Naive thymus-derived CD4-positive, alpha-beta T cell (primary cell): Measurements from ENCODE around the gene CTTNBP2. TPM values are rescaled to one million over a fixed set of nuclear protein-coding genes. Genes with fewer than 3 reads are reported as not detected.

Experiments used
- ATAC-seq: fragments of 150-1000 bp; cut with Tn5 transposase; 2 replicates; pipeline ENCODE4 v1.10.0; 2021; ENCODE audit warnings: mild to moderate bottlenecking, moderate library complexity
- CTCF ChIA-PET: fragments of 350-600 bp; sonication (Branson Sonifier 250); formaldehyde crosslinking; loops from one replicate; lab custom pipeline; 2021; ENCODE audit warnings: antibody characterized with exemption; lab: Charles Lee
- POLR2A ChIA-PET: fragments of 350-600 bp; sonication (Branson Sonifier 250); formaldehyde crosslinking; loops from one replicate; lab custom pipeline; 2021; ENCODE audit warnings: antibody characterized with exemption, inconsistent platforms; lab: Charles Lee
- DNase-seq, 9 donors: peaks; one replicate each; pipeline versions ENCODE4 v3.0.0 to v3.0.0-alpha.2; 2020 to 2022; ENCODE audit warnings: mixed read lengths in 1 of 9
- H3K27ac ChIP-seq: one replicate; pipeline ENCODE4 v1.7.0; 2013; ENCODE audit warnings: mild to moderate bottlenecking, low read depth, low read length, moderate library complexity
- H3K27me3 ChIP-seq, 2 donors: one replicate each; pipeline ENCODE4 v1.7.0; 2013; ENCODE audit warnings: low read length in 2 of 2, mild to moderate bottlenecking in 2 of 2, moderate library complexity in 2 of 2; ENCODE audit not compliant: control insufficient read depth in 2 of 2, insufficient read depth in 2 of 2
- H3K36me3 ChIP-seq, 3 experiments: 1 replicate in 2 of 3; 2 replicates in 1 of 3; pipeline ENCODE4 v1.7.0; 2013; ENCODE audit warnings: low read length in 3 of 3, mild to moderate bottlenecking in 3 of 3, moderate library complexity in 1 of 3; ENCODE audit not compliant: insufficient read depth in 3 of 3, control insufficient read depth in 2 of 3
- H3K4me1 ChIP-seq, 2 donors: one replicate each; pipeline ENCODE4 v1.7.0; 2013; ENCODE audit warnings: low read length in 2 of 2, mild to moderate bottlenecking in 2 of 2, moderate library complexity in 1 of 2; ENCODE audit not compliant: control insufficient read depth in 2 of 2, insufficient read depth in 2 of 2
- H3K4me3 ChIP-seq: 2 replicates; pipeline ENCODE4 v1.7.0; 2013; ENCODE audit warnings: mild to moderate bottlenecking, low read length
- H3K9me3 ChIP-seq, 3 experiments: 1 replicate in 2 of 3; 2 replicates in 1 of 3; pipeline ENCODE4 v1.7.0; 2013; ENCODE audit warnings: low read length in 3 of 3; ENCODE audit not compliant: control insufficient read depth in 2 of 3
- H3K27ac Mint-ChIP-seq, 9 donors: one replicate each; pipeline ENCODE4 v1.8.0; 2020 to 2022; ENCODE audit warnings: mixed read lengths in 9 of 9, mild to moderate bottlenecking in 8 of 9, moderate library complexity in 5 of 9, inconsistent platforms in 2 of 9
- H3K27me3 Mint-ChIP-seq, 5 donors: one replicate each; pipeline ENCODE4 v1.8.0; 2021 to 2022; ENCODE audit warnings: mixed read lengths in 5 of 5, mild to moderate bottlenecking in 1 of 5
- H3K36me3 Mint-ChIP-seq, 5 donors: one replicate each; pipeline ENCODE4 v1.8.0; 2020 to 2022; ENCODE audit warnings: mixed read lengths in 5 of 5, mild to moderate bottlenecking in 3 of 5, inconsistent platforms in 1 of 5
- H3K4me1 Mint-ChIP-seq, 7 donors: one replicate each; pipeline ENCODE4 v1.8.0; 2020 to 2022; ENCODE audit warnings: mixed read lengths in 7 of 7, mild to moderate bottlenecking in 3 of 7, inconsistent platforms in 1 of 7
- H3K4me3 Mint-ChIP-seq, 10 donors: one replicate each; pipeline ENCODE4 v1.8.0; 2020 to 2022; ENCODE audit warnings: mild to moderate bottlenecking in 10 of 10, mixed read lengths in 10 of 10, moderate library complexity in 6 of 10, inconsistent platforms in 2 of 10
- H3K9me3 Mint-ChIP-seq, 11 donors: one replicate each; pipeline ENCODE4 v1.8.0; 2020 to 2022; ENCODE audit warnings: mixed read lengths in 11 of 11, mild to moderate bottlenecking in 4 of 11, inconsistent platforms in 1 of 11, moderate library complexity in 1 of 11
- intact Hi-C, 2 donors: fragments of 100-400 bp; cut with micrococcal nuclease; formaldehyde crosslinking; loops; one replicate each; pipeline ENCODE4 v1.15.1; 2023
- polyA plus RNA-seq, 2 donors: library from polyadenylated mRNA; unstranded; fragments of 300-500 nt; fragmentation: Illumina TruSeq; gene quantifications; one replicate each; pipeline ENCODE4 v1.2.3, GENCODE V29; 2021
- total RNA-seq, 6 experiments: library from RNA in 5 of 6; stranded (reverse) in 5 of 6; gene quantifications; 1 replicate in 5 of 6; 2 replicates in 1 of 6; pipeline ENCODE4 v1.2.3 and lab custom pipeline; 2021 to 2026

Gene CTTNBP2
- total and polyA plus RNA-seq, 7 experiments from 2014 or later = 0.16 to 0.30 (median 0.27) TPM; not detected in 4

- Histone ChIP-seq H3K36me3 (no peaks in the 10 kb centered on the region), H3K4me1 (no peaks in the 10 kb centered on the region), H3K9me3 (no peaks in the 10 kb centered on the region), H3K27ac (no peak overlapping the region), H3K4me3 (no peak overlapping the region), H3K27me3 (no peaks in the 10 kb centered on the region)
- peaks cover 0 to 5% (median 0%) of the 10 kb centered on the region in 11 donors for H3K9me3 Mint-ChIP-seq
- intact Hi-C loops = no loop called here
- peaks cover 0 to 17% (median 8%) of the 10 kb centered on the region in 5 donors for H3K27me3 Mint-ChIP-seq
- ChIA-PET POLR2A (no interaction called here), CTCF (no interaction called here)
- H3K4me3 Mint-ChIP-seq = no peak overlapping the region
- H3K36me3 Mint-ChIP-seq = no peaks in the 10 kb centered on the region
- peaks cover 0 to 6% (median 0%) of the 10 kb centered on the region in 7 donors for H3K4me1 Mint-ChIP-seq
- DNase-seq = no peak
- ATAC-seq = no peak
- no peak overlapping the region for H3K27ac Mint-ChIP-seq
These were observed 79.3 kb downstream of the CTTNBP2 start for GRCh38 chr7:117793976-117794375.

- no peak overlapping the region for H3K4me3 Mint-ChIP-seq
- no peaks in the 10 kb centered on the region for H3K36me3 Mint-ChIP-seq
- H3K4me1 ChIP-seq = no peaks in the 10 kb centered on the region
- intact Hi-C loops = no loop called here
- ATAC-seq (no peak), DNase-seq (no peak)
- H3K27ac Mint-ChIP-seq = no peak overlapping the region
- no peaks in the 10 kb centered on the region for H3K9me3 ChIP-seq
- H3K9me3 Mint-ChIP-seq = peaks cover 0 to 5% (median 0%) of the 10 kb centered on the region in 11 donors
- peaks cover 0 to 17% (median 8%) of the 10 kb centered on the region in 5 donors for H3K27me3 Mint-ChIP-seq
- no peaks in the 10 kb centered on the region for H3K27me3 ChIP-seq
- H3K4me3 ChIP-seq = no peak overlapping the region
- no peaks in the 10 kb centered on the region for H3K36me3 ChIP-seq
- H3K4me1 Mint-ChIP-seq = peaks cover 0 to 6% (median 0%) of the 10 kb centered on the region in 7 donors
- no peak overlapping the region for H3K27ac ChIP-seq
- CTCF ChIA-PET = no interaction called here
- POLR2A ChIA-PET = no interaction called here
These were observed 79.7 kb downstream of the CTTNBP2 start for GRCh38 chr7:117793521-117793920.

GRCh38 chr7:117791877-117792780 lies 81.1 kb downstream of the CTTNBP2 start:
- ATAC-seq (peak; percentile 61), DNase-seq (no peak)
- no peaks in the 10 kb centered on the region for H3K36me3 ChIP-seq
- Mint-ChIP-seq H3K27ac (no peak overlapping the region), H3K9me3 (peaks cover 0 to 5% (median 0%) of the 10 kb centered on the region in 11 donors), H3K36me3 (no peaks in the 10 kb centered on the region), H3K27me3 (peaks cover 0 to 17% (median 0%) of the 10 kb centered on the region in 5 donors), H3K4me3 (no peak overlapping the region), H3K4me1 (peaks cover 0 to 6% (median 0%) of the 10 kb centered on the region in 7 donors)
- no peak overlapping the region for H3K27ac ChIP-seq
- no peaks in the 10 kb centered on the region for H3K27me3 ChIP-seq
- CTCF ChIA-PET = no interaction called here
- intact Hi-C loops = no loop called here
- H3K9me3 ChIP-seq = no peaks in the 10 kb centered on the region
- POLR2A ChIA-PET = no interaction called here
- no peak overlapping the region for H3K4me3 ChIP-seq
- no peaks in the 10 kb centered on the region for H3K4me1 ChIP-seq

- CTCF ChIA-PET = no interaction called here
- Mint-ChIP-seq H3K27me3 (peaks cover 0 to 17% (median 0%) of the 10 kb centered on the region in 5 donors), H3K4me3 (no peak overlapping the region), H3K27ac (no peak overlapping the region), H3K9me3 (peaks cover 0 to 5% (median 0%) of the 10 kb centered on the region in 11 donors), H3K4me1 (peaks cover 0 to 6% (median 0%) of the 10 kb centered on the region in 7 donors), H3K36me3 (no peaks in the 10 kb centered on the region)
- no peak overlapping the region for H3K27ac ChIP-seq
- intact Hi-C loops = no loop called here
- no peaks in the 10 kb centered on the region for H3K36me3 ChIP-seq
- POLR2A ChIA-PET = no interaction called here
- no peak for DNase-seq
- no peaks in the 10 kb centered on the region for H3K9me3 ChIP-seq
- no peak for ATAC-seq
- no peak overlapping the region for H3K4me3 ChIP-seq
- no peaks in the 10 kb centered on the region for H3K27me3 ChIP-seq
- no peaks in the 10 kb centered on the region for H3K4me1 ChIP-seq
These were observed 82.5 kb downstream of the CTTNBP2 start for GRCh38 chr7:117790731-117791130.

GRCh38 chr7:117790251-117790650 lies 83.0 kb downstream of the CTTNBP2 start:
- intact Hi-C loops = no loop called here
- no peak for ATAC-seq
- H3K27me3 ChIP-seq = no peaks in the 10 kb centered on the region
- no peaks in the 10 kb centered on the region for H3K9me3 ChIP-seq
- H3K27ac ChIP-seq = no peak overlapping the region
- DNase-seq = no peak
- H3K4me1 ChIP-seq = no peaks in the 10 kb centered on the region
- no peak overlapping the region for H3K4me3 Mint-ChIP-seq
- H3K27ac Mint-ChIP-seq = no peak overlapping the region
- H3K36me3 Mint-ChIP-seq = no peaks in the 10 kb centered on the region
- peaks cover 0 to 17% (median 0%) of the 10 kb centered on the region in 5 donors for H3K27me3 Mint-ChIP-seq
- POLR2A ChIA-PET = no interaction called here
- H3K4me1 Mint-ChIP-seq = peaks cover 0 to 6% (median 0%) of the 10 kb centered on the region in 7 donors
- H3K36me3 ChIP-seq = no peaks in the 10 kb centered on the region
- CTCF ChIA-PET = no interaction called here
- H3K9me3 Mint-ChIP-seq = peaks cover 0 to 5% (median 0%) of the 10 kb centered on the region in 11 donors
- no peak overlapping the region for H3K4me3 ChIP-seq

- Mint-ChIP-seq H3K4me1 (no peaks in the 10 kb centered on the region), H3K27me3 (peaks cover 0 to 7% (median 0%) of the 10 kb centered on the region in 5 donors), H3K27ac (no peak overlapping the region), H3K36me3 (no peaks in the 10 kb centered on the region), H3K4me3 (no peak overlapping the region), H3K9me3 (peaks cover 0 to 5% (median 0%) of the 10 kb centered on the region in 11 donors)
- no peak for DNase-seq
- intact Hi-C loops = no loop called here
- Histone ChIP-seq H3K9me3 (no peaks in the 10 kb centered on the region), H3K36me3 (no peaks in the 10 kb centered on the region), H3K4me1 (no peaks in the 10 kb centered on the region), H3K27ac (no peak overlapping the region), H3K27me3 (no peaks in the 10 kb centered on the region), H3K4me3 (no peak overlapping the region)
- ChIA-PET CTCF (interaction anchor here (0.6 kb wide), 1 partner anchor 13 kb away, joined by 3 read pairs; no protein-coding TSS in a partner anchor), POLR2A (no interaction called here)
- ATAC-seq = no peak
These were observed 87.8 kb downstream of the CTTNBP2 start for GRCh38 chr7:117785431-117785830.
